GM23248 (cell line): ENCODE results near the gene NCL.

Experiments used
- EZH2 ChIP-seq: fragments of 200-600 bp; sonication (generic); IDR thresholded peaks from 2 replicates; pipeline ENCODE4 v1.6.1; 2018; ENCODE audit warnings: antibody characterized with exemption, mild to moderate bottlenecking; ENCODE audit not compliant: insufficient read depth, poor library complexity, severe bottlenecking
- EZH2phosphoT487 ChIP-seq: fragments of 200-600 bp; sonication (generic); IDR thresholded peaks from 2 replicates; pipeline ENCODE4 v1.6.1; 2018; ENCODE audit warnings: antibody characterized with exemption, moderate library complexity, mild to moderate bottlenecking, low read depth; ENCODE audit not compliant: insufficient read depth

GRCh38 chr2:231422056-231422455 is 42.2 kb downstream of the NCL start:
- TF ChIP-seq EZH2 (no peak), EZH2phosphoT487 (no peak)
